Fibroblast of villous mesenchyme (primary cell): ENCODE data around the gene DSG2. TPM values are rescaled to one million over a fixed set of nuclear protein-coding genes. Genes with fewer than 3 reads are reported as not detected.
A peak's percentile ranks its signal among the peaks of the same experiment; 100 is the strongest.
"Not testable (repeated sequence)": the region's sequence is repeated elsewhere in the genome, so short reads cannot be mapped to it uniquely, and the experiment has no call there.

ENCODE experiments used
- DNase-seq: peaks from one replicate; pipeline ENCODE4 v3.0.0-alpha.2; 2010; ENCODE audit warnings: low read depth
- H3K4me3 ChIP-seq: 2 replicates; pipeline ENCODE4 v1.5.1; 2011; ENCODE audit warnings: low read depth, mild to moderate bottlenecking, low read length
- CTCF ChIP-seq: IDR thresholded peaks from 2 replicates; pipeline ENCODE4 v1.5.1; 2012; ENCODE audit warnings: low read depth, mild to moderate bottlenecking, low read length; ENCODE audit not compliant: insufficient read depth
- total RNA-seq: library from RNA; depleted of rRNA; stranded (reverse); fragments of >200 nt; gene quantifications from 2 replicates; pipeline ENCODE4 v1.2.3, GENCODE V29; 2012

DSG2 gene
- total RNA-seq, 1 donor = 2.6 TPM

- H3K4me3 ChIP-seq = peak overlapping the region; percentile 72
- no peak for DNase-seq
- no peak for TF ChIP-seq CTCF
These were observed 872 bp downstream of the DSG2 start for GRCh38 chr18:31498574-31499524.

- no peak for TF ChIP-seq CTCF
- DNase-seq = no peak
- no peak overlapping the region for H3K4me3 ChIP-seq
These were observed 2.2 kb downstream of the DSG2 start for GRCh38 chr18:31500051-31500688.

GRCh38 chr18:31503011-31503410 is 5.0 kb downstream of the DSG2 start:
- DNase-seq = no peak
- no peak for TF ChIP-seq CTCF
- no peak overlapping the region for H3K4me3 ChIP-seq

GRCh38 chr18:31504455-31505147 is 6.6 kb downstream of the DSG2 start:
- H3K4me3 ChIP-seq = no peak overlapping the region
- TF ChIP-seq CTCF = no peak
- DNase-seq = no peak

- no peak for DNase-seq
- no peak for TF ChIP-seq CTCF
- H3K4me3 ChIP-seq = no peak overlapping the region
These were observed 7.2 kb downstream of the DSG2 start for GRCh38 chr18:31505156-31505555.

GRCh38 chr18:31506024-31506742 is 8.2 kb downstream of the DSG2 start:
- peak; percentile 22 for DNase-seq
- H3K4me3 ChIP-seq = no peak overlapping the region
- TF ChIP-seq CTCF = peak; percentile 33

- DNase-seq, H3K4me3 ChIP-seq: not testable (repeated sequence)
These were observed 9.1 kb downstream of the DSG2 start for GRCh38 chr18:31507124-31507523.
